Stomach smooth muscle (tissue), 2 donors: ENCODE results near the gene CCM2.

ENCODE experiments used
- H3K27ac ChIP-seq: one replicate; pipeline ENCODE4 v1.7.0; 2013; ENCODE audit warnings: mild to moderate bottlenecking, low read length, inconsistent platforms
- H3K27me3 ChIP-seq, 2 donors: one replicate each; pipeline ENCODE4 v1.7.0; 2013; ENCODE audit warnings: low read length in 2 of 2; ENCODE audit not compliant: insufficient read depth in 2 of 2, control insufficient read depth in 1 of 2
- H3K36me3 ChIP-seq, 2 donors: one replicate each; pipeline ENCODE4 v1.7.0; 2013; ENCODE audit warnings: low read length in 2 of 2; ENCODE audit not compliant: control insufficient read depth in 2 of 2, insufficient read depth in 2 of 2
- H3K4me1 ChIP-seq: one replicate; pipeline ENCODE4 v1.7.0; 2013; ENCODE audit warnings: low read length; ENCODE audit not compliant: control insufficient read depth, insufficient read depth
- H3K4me3 ChIP-seq, 2 donors: one replicate each; pipeline ENCODE4 v1.7.0; 2013; ENCODE audit warnings: low read length in 2 of 2
- H3K9ac ChIP-seq, 2 donors: one replicate each; pipeline ENCODE4 v1.7.0; 2013; ENCODE audit warnings: low read length in 2 of 2, mild to moderate bottlenecking in 1 of 2
- H3K9me3 ChIP-seq, 2 donors: one replicate each; pipeline ENCODE4 v1.7.0; 2013; ENCODE audit warnings: low read length in 2 of 2; ENCODE audit not compliant: control insufficient read depth in 2 of 2
- donor health status: healthy.
- donor health status: Pancreatic carcinoma.

CCM2 gene

GRCh38 chr7:45076946-45077345, 76.9 kb downstream of the CCM2 start:
- Histone ChIP-seq H3K36me3 (peaks cover 41 to 46% of the 10 kb centered on the region in 2 donors), H3K27ac (no peak overlapping the region), H3K9ac (no peak overlapping the region)

DNA sequence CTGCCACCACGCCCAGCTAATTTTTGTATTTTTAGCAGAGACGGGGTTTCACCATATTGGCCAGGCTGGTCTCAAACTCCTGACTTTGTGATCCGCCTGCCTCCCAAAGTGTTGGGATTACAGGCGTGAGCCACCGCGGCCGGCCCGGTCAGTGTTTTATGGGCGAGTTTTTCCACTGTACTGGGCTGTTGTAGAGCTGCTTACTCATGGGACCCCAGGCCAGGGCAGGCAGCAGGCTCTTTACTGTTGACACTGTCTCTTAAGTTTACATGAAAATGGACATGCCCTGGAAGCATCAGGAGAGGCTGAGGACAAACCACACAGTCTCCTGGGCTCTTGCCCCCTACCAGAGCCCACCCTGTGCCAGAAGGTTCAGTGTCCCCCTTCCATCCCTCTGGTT, 77.6 kb downstream of the CCM2 start:
- Histone ChIP-seq H3K36me3 (peaks cover 40 to 43% of the 10 kb centered on the region in 2 donors), H3K9ac (no peak overlapping the region), H3K9me3 (no peaks in the 10 kb centered on the region), H3K27me3 (no peaks in the 10 kb centered on the region), H3K27ac (no peak overlapping the region), H3K4me1 (no peaks in the 10 kb centered on the region), H3K4me3 (no peak overlapping the region)

More at GRCh38 chr7:45076946-45077345, 76.9 kb downstream of the CCM2 start:
- H3K9me3 ChIP-seq: no peaks in the 10 kb centered on the region
- H3K4me1 ChIP-seq: no peaks in the 10 kb centered on the region
- H3K4me3 ChIP-seq: no peak overlapping the region
- H3K27me3 ChIP-seq: no peaks in the 10 kb centered on the region

- no peaks in the 10 kb centered on the region for H3K9me3 ChIP-seq
- no peak overlapping the region for H3K4me3 ChIP-seq
- H3K27ac ChIP-seq: no peak overlapping the region
- H3K4me1 ChIP-seq: no peaks in the 10 kb centered on the region
- no peak overlapping the region for H3K9ac ChIP-seq
- no peaks in the 10 kb centered on the region for H3K27me3 ChIP-seq
- H3K36me3 ChIP-seq: peaks cover 35 to 39% of the 10 kb centered on the region in 2 donors
Observed at GRCh38 chr7:45078125-45078681, 78.2 kb downstream of the CCM2 start.

- H3K9ac ChIP-seq: no peak overlapping the region
- H3K9me3 ChIP-seq: no peaks in the 10 kb centered on the region
- H3K4me1 ChIP-seq: no peaks in the 10 kb centered on the region
- peaks cover 16 to 24% of the 10 kb centered on the region in 2 donors for H3K36me3 ChIP-seq
- H3K27ac ChIP-seq: no peak overlapping the region
- no peaks in the 10 kb centered on the region for H3K27me3 ChIP-seq
- no peak overlapping the region for H3K4me3 ChIP-seq
Observed at GRCh38 chr7:45080265-45080957, 80.4 kb downstream of the CCM2 start.

DNA sequence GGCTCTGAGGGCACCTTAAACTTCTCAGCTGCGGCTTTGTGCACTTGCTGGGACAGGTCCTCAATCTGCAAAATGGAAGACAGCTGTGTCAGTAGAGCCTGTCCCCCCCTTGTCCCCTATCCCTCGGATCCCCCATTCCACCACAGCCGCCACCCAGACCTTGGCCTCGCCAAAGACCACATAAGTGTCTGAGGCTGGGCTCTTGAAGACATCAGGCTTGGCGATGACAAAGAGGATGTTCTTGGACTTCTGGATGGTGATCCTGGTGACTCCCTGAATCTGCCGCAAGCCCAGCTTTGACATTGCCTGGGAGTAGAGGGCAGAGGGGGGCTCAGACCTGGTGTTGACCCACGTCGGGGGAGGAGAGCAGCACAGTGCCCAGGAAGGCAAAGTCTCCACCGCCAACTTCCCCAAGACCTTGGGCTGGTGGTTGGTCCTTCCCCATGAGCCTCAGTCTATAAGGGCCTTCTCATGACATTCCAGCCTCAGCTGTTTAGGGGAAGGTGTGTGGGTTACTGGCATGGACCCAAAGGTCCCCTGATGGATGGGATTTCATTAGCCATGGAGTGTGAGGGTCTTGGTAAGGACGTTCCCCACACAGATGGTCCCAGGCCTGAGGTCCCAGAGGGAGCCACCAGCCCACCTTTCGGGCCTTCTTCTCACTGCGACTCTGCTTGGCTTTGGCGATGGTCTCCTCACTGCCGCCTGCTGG, 81.1 kb downstream of the CCM2 start:
- H3K27ac ChIP-seq: no peak overlapping the region
- H3K9me3 ChIP-seq: no peaks in the 10 kb centered on the region
- peaks cover 11 to 17% of the 10 kb centered on the region in 2 donors for H3K36me3 ChIP-seq
- no peak overlapping the region for H3K9ac ChIP-seq
- no peaks in the 10 kb centered on the region for H3K4me1 ChIP-seq
- no peaks in the 10 kb centered on the region for H3K27me3 ChIP-seq
- H3K4me3 ChIP-seq: no peak overlapping the region

DNA sequence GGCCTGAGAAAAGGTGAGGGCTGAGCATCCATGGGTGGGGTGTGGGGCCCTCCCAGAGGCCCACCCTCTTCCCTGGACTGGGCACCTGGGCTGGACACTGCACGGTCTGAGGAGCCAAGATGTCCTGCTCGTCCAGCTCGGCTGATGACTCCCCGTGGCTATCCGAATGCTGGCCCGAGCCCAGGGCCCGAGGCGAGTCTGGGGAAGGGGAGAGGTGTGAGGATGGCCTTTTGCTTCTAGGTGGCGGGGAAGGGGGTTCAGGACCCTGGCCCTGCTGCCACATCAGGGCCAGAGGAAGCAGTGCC, 81.6 kb downstream of the CCM2 start:
- no peaks in the 10 kb centered on the region for H3K9me3 ChIP-seq
- H3K4me1 ChIP-seq: no peaks in the 10 kb centered on the region
- H3K4me3 ChIP-seq: no peak overlapping the region
- peaks cover 11 to 13% of the 10 kb centered on the region in 2 donors for H3K36me3 ChIP-seq
- no peak overlapping the region for H3K9ac ChIP-seq
- no peaks in the 10 kb centered on the region for H3K27me3 ChIP-seq
- no peak overlapping the region for H3K27ac ChIP-seq

DNA sequence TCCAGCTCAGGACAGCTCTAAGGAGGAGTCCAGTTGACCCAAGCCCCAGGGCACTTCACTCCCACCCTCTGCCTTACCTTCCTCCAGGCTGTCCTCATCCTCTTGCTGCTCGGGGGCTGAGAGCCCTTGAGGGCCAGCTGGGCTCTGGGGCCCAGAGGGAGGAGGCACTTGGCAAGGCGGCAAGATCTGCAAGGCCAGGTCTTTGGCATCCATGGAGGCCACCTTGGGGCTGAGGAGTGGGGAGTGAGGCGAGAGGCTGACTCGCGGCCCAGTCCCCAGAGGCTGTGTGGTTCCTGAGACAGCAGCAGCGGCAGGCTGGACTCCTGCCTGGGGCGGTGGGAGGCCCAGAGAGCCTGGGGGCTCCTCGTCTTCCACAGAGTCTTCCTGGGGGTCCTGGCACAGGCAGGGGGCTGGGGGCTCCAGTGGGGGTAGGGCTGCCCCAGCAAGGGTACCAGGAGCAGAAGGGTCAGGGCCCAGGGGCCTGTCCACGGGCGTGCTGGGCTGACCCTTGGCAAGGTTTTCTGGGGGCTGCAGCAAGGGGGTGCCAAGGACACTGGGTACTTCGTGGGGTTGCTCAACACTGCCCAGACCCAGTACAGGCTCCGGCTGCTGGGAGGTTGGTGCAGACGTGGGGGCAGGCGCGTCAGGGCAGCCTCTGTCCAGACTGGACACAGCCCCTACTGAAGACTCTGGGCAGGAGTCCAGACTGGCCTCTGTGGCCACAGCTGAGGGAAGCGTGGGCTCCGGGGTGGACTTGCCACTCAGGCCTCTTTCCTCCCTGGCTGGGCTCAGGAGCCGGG, 82.2 kb downstream of the CCM2 start:
- H3K4me3 ChIP-seq: no peak overlapping the region
- H3K9ac ChIP-seq: no peak overlapping the region
- no peaks in the 10 kb centered on the region for H3K9me3 ChIP-seq
- no peaks in the 10 kb centered on the region for H3K27me3 ChIP-seq
- no peaks in the 10 kb centered on the region for H3K4me1 ChIP-seq
- H3K27ac ChIP-seq: no peak overlapping the region
- peaks cover 8 to 9% of the 10 kb centered on the region in 2 donors for H3K36me3 ChIP-seq

- peaks cover 6% of the 10 kb centered on the region in 2 donors for H3K36me3 ChIP-seq
Observed at GRCh38 chr7:45082831-45083331, 82.9 kb downstream of the CCM2 start.

DNA sequence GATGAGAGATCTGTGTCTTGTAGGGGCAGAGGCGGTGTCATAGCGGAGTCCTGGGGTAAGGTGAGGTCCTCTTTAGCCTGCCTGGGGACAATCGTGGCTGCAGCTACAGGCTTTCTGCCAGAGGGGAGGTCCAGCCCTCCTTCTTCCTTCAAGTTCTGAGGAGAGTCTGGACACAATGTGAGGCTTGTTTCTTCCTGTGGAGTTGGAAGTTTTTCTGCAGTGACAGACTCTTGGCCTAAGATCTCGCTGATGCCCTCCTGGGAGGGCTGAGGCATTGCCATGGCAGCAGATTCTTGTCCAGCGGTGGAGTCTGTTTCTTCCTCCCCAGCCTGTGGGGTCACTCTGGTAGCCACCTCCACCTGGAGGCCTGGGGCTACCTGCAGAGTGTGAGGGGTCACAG, 84.3 kb downstream of the CCM2 start:
- peaks cover 14% of the 10 kb centered on the region for H3K4me1 ChIP-seq
- peaks cover 2% of the 10 kb centered on the region in 2 donors for H3K36me3 ChIP-seq
- H3K27me3 ChIP-seq: no peaks in the 10 kb centered on the region
- no peak overlapping the region for H3K27ac ChIP-seq
- no peak overlapping the region for H3K9ac ChIP-seq
- H3K4me3 ChIP-seq: no peak overlapping the region
- H3K9me3 ChIP-seq: no peaks in the 10 kb centered on the region

More at GRCh38 chr7:45082831-45083331, 82.9 kb downstream of the CCM2 start:
- no peaks in the 10 kb centered on the region for H3K9me3 ChIP-seq
- no peak overlapping the region for H3K9ac ChIP-seq
- no peak overlapping the region for H3K27ac ChIP-seq
- no peaks in the 10 kb centered on the region for H3K27me3 ChIP-seq
- no peak overlapping the region for H3K4me3 ChIP-seq
- H3K4me1 ChIP-seq: peaks cover 4% of the 10 kb centered on the region

DNA sequence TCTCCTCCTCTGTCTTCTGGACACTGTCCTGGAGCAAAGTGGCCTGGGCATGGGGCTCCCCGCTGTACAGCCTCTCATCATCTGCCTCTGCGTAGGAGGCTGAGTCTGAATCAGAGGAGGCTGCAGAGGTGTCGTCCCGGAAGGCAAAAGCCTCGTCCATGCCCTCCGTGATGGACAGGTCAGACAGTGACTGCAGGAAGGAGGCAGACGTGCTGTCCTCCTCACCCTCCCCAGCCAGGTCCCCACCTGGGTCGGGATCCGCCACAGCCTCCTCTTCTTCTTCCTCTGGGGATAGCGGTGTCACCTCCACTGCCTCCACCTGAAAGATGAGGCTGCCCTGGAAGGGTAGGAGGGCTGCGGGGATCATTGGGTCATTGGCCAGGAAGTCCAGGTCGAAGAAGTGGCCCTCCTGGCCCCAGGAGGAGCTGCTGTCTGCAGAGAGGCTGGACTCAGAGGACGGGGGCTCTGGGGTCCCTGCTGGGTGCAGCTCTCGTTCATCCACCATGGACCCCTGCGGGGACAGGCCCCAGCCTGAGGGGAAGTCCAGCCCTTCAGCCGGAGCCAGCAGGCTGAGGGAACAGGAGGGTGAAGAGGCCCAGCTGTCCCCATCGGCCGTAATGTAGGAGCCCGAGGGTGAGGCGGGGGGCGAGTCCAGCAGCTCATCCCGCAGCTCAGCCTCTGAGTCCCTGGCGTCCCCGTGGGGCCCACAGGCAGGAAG, 85.1 kb downstream of the CCM2 start:
- H3K27ac ChIP-seq: no peak overlapping the region
- H3K36me3 ChIP-seq: peaks cover 2% of the 10 kb centered on the region in 2 donors
- peaks cover 15% of the 10 kb centered on the region for H3K4me1 ChIP-seq
- no peak overlapping the region for H3K9ac ChIP-seq
- H3K27me3 ChIP-seq: no peaks in the 10 kb centered on the region
- no peak overlapping the region for H3K4me3 ChIP-seq
- H3K9me3 ChIP-seq: no peaks in the 10 kb centered on the region
